GM06990 (cell line): ENCODE data around the gene EXOSC5.

Experiments used
- DNase-seq: peaks from one replicate; pipeline ENCODE4 v3.0.0-alpha.2; 2011; ENCODE audit not compliant: insufficient read length; ENCODE audit errors: extremely low read depth
- H3K27me3 ChIP-seq: replicated peaks from 2 replicates; pipeline ENCODE4 v1.6.0; 2011; ENCODE audit warnings: low read length; ENCODE audit not compliant: control insufficient read depth, insufficient read depth
- H3K36me3 ChIP-seq: 2 replicates; pipeline ENCODE4 v1.5.1; 2011; ENCODE audit warnings: low read length; ENCODE audit not compliant: control insufficient read depth, insufficient read depth
- H3K4me3 ChIP-seq: replicated peaks from 2 replicates; pipeline ENCODE4 v1.5.1; 2011; ENCODE audit warnings: low read depth, mild to moderate bottlenecking, control low read depth, low read length
- CTCF ChIP-seq: IDR thresholded peaks from 2 replicates; pipeline ENCODE4 v1.5.1; 2011; ENCODE audit warnings: low read length, control low read depth, mild to moderate bottlenecking, inconsistent platforms; ENCODE audit not compliant: insufficient read depth, poor library complexity, severe bottlenecking

Gene EXOSC5

GRCh38 chr19:41357746-41358145 lies 39.4 kb downstream of the EXOSC5 start:
- TF ChIP-seq CTCF = no peak
- no peak overlapping the region for H3K4me3 ChIP-seq
- H3K27me3 ChIP-seq = no peaks in the 10 kb centered on the region
- H3K36me3 ChIP-seq = no peaks in the 10 kb centered on the region
- no peak for DNase-seq

DNA sequence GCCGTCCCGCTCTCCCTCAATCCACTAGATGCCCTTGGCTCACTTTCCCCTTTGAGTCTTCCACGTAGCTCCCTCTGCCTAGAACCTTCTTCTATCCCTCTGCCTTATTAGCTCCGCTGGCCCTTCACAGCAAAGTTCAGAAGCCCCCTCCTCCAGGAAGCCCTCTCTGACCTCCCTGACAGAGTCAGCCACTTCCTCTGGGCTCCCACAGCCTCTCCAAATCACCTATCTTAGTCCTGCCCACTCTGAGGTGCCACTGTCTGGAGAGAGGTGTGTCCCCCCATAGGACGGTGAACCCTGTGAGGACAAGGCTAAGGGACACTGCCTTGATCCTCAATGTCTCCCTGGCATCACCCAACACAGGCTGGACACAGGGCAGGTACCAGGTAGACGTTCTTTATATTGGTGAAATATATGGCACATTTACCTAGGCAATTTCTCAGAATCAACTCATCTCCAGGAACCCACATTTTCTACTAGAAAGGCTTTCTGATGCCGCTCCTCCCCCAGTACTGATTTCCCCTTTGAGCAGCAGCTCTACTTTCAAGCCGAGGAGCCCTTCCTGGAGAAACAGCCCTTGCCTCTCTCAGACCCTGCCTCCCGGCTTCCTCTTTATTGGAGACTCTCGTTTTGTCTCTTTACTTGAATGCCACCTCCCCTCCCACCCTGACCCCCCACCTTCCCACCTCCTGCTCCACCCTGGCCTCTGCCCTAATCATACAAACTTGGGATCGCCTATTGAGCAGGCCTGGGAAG lies 40.0 kb downstream of the EXOSC5 start:
- Histone ChIP-seq H3K36me3 (no peaks in the 10 kb centered on the region), H3K27me3 (no peaks in the 10 kb centered on the region), H3K4me3 (no peak overlapping the region)
- TF ChIP-seq CTCF = no peak
- no peak for DNase-seq

DNA sequence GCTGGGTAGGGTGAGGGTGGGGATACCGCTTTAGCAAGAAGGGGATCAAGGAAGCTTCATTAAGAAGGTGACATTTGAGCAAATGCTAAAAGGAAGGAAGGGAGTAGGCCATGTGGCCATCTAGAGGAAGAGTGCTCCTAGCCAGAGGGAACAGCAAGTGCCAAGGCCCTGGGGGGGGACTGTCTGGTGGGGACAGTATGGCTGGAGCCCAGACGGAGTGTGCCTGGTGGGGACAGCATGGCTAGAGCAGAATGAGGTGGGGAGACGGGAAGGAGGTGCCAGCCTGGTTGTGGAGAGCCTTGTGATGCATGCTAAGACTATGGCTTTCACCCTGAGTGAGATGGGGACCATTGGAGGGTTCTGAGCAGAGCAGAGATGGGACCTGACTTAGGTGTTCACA lies 41.4 kb downstream of the EXOSC5 start:
- Histone ChIP-seq H3K36me3 (no peaks in the 10 kb centered on the region), H3K27me3 (no peaks in the 10 kb centered on the region), H3K4me3 (no peak overlapping the region)
- no peak for TF ChIP-seq CTCF
- no peak for DNase-seq

GRCh38 chr19:41355035-41355434 lies 42.1 kb downstream of the EXOSC5 start:
- Histone ChIP-seq H3K4me3 (no peak overlapping the region), H3K36me3 (no peaks in the 10 kb centered on the region), H3K27me3 (no peaks in the 10 kb centered on the region)
- TF ChIP-seq CTCF = no peak
- no peak for DNase-seq

DNA sequence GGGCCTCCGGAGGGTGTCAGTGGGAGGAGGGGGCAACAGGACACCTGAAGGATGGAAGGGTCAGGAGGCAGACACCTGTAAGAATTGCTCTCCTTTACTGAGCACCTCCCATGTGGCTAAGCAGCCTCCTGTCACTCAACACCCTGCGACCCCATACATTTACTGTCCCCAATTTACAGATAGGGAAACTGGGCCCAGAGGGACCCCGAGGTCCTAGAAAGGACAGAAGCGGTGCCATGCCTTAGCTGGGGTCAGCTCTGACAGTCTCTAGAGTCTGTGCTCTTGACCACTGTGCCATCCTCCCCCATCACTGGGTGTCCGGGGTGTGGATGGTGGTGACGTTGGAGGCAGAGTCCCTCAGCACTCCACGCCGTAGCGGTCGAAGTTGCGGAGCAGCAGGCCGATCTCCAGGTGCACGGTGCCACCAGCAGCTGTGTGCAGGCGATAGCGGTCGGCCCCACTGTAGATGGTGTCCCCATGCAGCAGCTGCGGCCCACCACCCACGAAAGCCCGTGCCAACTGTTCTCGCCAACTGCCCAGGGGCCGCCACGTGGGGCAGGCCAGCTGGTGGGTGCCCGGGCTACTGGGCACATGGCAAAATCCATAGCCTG lies 42.7 kb downstream of the EXOSC5 start:
- no peaks in the 10 kb centered on the region for H3K27me3 ChIP-seq

More for the DNA sequence above, 42.7 kb downstream of the EXOSC5 start:
- no peak for TF ChIP-seq CTCF
- DNase-seq = no peak
- peak overlapping the region; percentile 47 for H3K4me3 ChIP-seq
- H3K36me3 ChIP-seq = no peaks in the 10 kb centered on the region
